Astrocyte of the spinal cord (primary cell): ENCODE data around the gene PCBP3.

Experiments
- DNase-seq: peaks from one replicate; pipeline ENCODE4 v3.0.0; 2011; ENCODE audit warnings: low read depth, low spot score
- H3K4me3 ChIP-seq: 2 replicates; pipeline ENCODE4 v1.5.1; 2011; ENCODE audit warnings: low read depth, mild to moderate bottlenecking, low read length, moderate library complexity
- in situ Hi-C: cut with HindIII; loops from 2 replicates; pipeline ENCODE4 v1.10.0; 2017; ENCODE audit warnings: low sequenced_read_pairs
- TF ChIP-seq, protein P1 (sequence below): IDR thresholded peaks from 2 replicates; pipeline ENCODE4 v1.5.1; 2012; ENCODE audit warnings: low read depth, mild to moderate bottlenecking, low read length, inconsistent platforms

Gene PCBP3

DNA sequence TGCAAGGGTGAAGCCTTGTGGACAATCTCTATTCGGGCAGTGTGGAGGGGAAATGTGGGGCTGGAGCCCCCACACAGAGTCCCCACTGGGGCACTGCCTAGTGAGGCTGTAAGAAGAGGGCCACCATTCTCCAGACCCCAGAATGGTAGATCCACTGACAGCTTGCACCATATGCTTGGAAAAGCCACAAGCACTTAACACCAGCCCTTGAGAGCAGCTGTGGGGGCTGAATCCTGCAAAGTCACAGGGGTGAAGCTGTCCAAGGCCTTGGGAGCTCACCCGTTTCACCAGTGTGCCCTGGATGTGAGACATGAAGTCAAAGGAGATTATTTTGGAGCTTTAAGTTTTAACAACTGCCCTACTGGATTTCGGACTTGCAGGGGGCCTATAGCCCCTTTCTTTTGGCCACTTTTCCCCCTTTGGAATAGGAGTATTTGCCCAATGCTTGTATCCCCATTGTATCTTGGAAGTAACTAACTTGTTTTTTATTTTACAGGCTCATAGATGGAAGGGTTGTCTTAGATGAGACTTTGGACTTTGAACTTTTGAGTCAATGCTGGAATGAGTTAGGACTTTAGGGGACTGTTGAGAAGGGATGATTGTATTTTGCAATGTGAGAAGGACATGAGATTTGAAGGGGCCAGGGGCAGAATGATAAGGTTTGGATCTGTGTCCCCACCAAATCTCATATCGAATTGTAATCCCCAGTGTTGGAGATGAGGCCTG, 321.7 kb downstream of the PCBP3 start:
- in situ Hi-C loops, result no loop called here
- TF ChIP-seq, protein P1, sequence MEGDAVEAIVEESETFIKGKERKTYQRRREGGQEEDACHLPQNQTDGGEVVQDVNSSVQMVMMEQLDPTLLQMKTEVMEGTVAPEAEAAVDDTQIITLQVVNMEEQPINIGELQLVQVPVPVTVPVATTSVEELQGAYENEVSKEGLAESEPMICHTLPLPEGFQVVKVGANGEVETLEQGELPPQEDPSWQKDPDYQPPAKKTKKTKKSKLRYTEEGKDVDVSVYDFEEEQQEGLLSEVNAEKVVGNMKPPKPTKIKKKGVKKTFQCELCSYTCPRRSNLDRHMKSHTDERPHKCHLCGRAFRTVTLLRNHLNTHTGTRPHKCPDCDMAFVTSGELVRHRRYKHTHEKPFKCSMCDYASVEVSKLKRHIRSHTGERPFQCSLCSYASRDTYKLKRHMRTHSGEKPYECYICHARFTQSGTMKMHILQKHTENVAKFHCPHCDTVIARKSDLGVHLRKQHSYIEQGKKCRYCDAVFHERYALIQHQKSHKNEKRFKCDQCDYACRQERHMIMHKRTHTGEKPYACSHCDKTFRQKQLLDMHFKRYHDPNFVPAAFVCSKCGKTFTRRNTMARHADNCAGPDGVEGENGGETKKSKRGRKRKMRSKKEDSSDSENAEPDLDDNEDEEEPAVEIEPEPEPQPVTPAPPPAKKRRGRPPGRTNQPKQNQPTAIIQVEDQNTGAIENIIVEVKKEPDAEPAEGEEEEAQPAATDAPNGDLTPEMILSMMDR, result no peak
- H3K4me3 ChIP-seq, result no peak overlapping the region
- no peak for DNase-seq

DNA sequence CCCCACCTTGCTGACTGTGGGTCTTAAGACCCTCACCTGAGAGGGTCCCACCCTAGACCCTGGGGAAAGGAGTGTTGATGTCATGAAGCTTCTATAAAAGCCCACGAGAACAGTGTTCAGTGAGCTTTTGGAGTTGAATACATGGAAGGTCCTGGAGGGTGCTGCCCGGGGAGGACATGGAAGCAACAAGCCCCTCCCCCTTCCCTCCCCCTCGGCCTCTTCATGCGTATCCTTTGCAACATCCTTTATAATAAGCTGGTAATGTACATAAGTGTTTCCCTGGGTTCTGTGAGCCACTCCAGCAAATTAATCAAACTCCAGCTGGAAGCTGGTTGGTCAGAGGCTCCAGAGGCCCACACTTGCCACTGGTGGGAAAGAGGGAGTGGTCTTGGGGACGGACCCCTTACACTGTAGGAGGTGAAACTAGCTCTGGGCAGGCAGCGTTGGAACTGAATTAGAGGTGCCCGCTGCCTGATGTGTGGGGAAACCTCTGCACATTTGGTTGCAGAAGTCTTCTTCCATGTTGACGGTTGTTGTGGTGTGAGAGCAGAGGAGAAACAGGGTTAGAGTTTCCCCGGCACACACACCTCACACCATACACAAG, 323.4 kb downstream of the PCBP3 start:
- TF ChIP-seq, protein P1, result no peak
- DNase-seq, result no peak
- no peak overlapping the region for H3K4me3 ChIP-seq
- in situ Hi-C loops, result no loop called here

DNA sequence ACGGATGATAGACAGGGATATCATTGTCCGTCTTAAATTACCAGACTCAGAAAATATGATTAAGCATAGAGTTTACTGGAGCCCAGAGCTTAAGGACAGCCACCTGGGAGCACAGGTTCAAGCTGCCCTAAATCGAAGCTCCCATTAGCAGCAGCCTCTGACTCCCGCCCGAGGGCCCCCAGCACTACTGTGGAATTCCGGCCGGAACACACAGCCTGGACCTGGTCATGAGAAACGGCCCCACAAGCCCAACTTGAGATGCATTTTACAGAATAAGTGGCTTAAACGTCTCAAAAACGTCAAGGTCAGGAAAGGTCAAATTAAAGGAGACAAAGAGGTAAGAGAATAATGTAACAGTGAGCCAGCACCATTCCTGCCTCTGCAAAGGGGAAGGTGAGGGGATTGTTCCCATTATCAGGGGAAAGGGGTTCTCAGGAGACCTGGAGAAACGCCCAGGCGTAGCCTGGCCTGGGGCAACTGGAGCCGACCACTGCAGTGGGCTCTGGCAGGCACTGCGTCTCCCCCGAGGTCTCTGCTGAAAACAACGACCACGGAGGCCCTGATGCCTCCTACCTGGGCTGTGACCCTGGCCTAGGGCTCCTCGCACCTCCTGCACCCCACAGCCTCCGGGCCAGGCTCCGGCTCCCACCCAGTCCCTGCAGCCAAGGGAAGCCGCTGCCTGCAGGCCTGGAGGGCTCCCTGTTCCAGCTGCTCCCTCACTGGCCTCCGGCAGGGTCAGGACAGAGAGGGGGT, 326.6 kb downstream of the PCBP3 start:
- no peak for DNase-seq
- TF ChIP-seq, protein P1, result no peak
- in situ Hi-C loops, result no loop called here
- H3K4me3 ChIP-seq, result no peak overlapping the region

DNA sequence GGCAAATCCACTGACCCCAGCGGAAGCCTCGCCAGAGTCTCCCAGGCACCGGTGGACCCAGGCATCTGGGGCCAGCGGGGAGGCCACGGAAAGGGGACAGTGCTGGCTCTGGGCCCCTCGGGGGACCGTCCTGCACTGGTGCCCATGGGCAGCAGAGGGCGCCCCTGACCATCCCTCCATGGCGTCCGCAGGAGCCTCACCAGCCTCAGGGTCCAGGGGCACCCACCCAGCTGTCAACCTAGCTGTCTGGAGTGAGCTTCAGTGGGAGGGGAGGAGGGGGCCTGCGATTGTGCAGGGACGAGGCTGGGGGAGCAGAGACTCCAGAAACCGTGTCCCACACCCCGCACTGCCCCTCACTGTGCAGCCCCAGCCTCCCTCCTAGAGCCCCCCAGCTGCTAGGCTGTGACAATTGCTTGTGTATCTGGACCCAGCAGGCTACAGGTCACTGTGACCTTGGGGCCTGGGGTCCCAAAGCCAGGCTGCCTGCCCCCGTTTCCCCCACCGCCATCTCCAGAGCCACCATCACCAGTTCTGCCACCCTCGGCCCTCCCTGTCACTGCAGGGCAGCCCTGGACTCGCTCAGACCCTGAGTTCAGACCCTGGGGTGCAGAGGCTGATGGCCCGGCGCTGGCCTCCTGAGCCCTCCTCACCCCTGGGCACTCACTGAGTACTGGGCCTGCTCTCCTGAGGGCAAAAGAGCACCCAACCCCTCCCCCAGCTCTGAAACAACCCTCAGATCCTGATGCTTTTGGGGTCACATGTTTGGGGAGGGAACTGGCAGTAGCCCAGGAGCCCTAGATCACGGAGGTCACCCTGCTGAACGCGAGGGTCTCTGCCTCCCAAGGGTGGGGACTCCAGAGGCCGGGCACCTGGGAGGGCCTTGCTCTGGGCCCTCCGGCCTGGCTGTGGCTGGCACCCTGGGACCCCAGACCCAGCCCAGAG, 327.4 kb downstream of the PCBP3 start:
- in situ Hi-C loops, result no loop called here
- TF ChIP-seq, protein P1, result peak; percentile 96
- no peak for DNase-seq
- no peak overlapping the region for H3K4me3 ChIP-seq

DNA sequence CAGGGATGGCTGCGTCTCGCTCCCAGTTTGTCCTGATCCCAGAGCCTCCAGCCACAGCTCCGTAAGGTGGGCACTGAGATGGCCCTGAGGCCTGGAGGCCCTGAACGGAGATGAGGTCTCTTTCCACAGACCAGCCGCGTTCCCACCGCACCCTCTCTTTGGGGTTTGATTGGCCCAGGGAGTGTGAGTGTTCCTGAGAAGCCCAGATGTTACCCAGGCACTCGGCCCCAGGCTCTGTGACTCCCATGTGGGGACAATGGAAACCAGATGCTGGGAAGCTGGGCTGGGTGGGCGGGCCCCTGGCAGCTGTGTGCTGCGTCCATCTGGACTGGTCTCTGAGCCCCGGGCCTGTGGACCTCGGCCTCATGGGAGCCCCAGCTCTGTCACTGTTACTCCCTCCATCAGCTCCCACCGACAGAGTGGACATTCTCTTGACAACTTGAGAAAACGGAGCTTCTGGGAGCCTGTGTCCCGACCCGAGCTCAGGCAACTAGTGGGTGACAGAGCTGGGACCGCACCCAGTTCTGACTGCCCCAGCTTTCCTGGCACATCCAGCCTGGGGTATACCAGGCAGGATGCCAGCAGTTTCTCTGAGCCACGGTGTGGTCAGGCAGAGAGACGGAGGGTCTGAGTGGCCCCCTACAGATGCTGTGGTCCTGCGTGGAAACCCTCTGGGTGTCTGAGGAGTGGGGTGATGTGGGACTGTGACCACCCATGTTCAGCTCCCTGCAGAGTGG, 328.3 kb downstream of the PCBP3 start:
- no peak overlapping the region for H3K4me3 ChIP-seq
- peak; percentile 58 for DNase-seq
- TF ChIP-seq, protein P1, result no peak
- in situ Hi-C loops, result no loop called here
